Mesothelial cell of epicardium (in vitro differentiated cells): ENCODE measurements around the gene LAX1. TPM values are rescaled to one million over a fixed set of nuclear protein-coding genes. Genes with fewer than 3 reads are reported as not detected.
"Not testable (repeated sequence)": the region's sequence is repeated elsewhere in the genome, so short reads cannot be mapped to it uniquely, and the experiment has no call there.

Source experiments
- DNase-seq, 2 experiments: peaks; one replicate each; pipeline ENCODE4 v3.0.0; 2021; ENCODE audit warnings: low spot score in 2 of 2; ENCODE audit not compliant: unreplicated experiment in 2 of 2
- H3K27ac Mint-ChIP-seq: 2 replicates; pipeline ENCODE4 v1.8.0; 2021; ENCODE audit warnings: mixed read lengths
- H3K27me3 Mint-ChIP-seq: 2 replicates; pipeline ENCODE4 v1.8.0; 2021; ENCODE audit warnings: low read depth, mixed read lengths
- H3K36me3 Mint-ChIP-seq: 2 replicates; pipeline ENCODE4 v1.8.0; 2021; ENCODE audit warnings: mixed read lengths
- H3K4me1 Mint-ChIP-seq: 2 replicates; pipeline ENCODE4 v1.8.0; 2021; ENCODE audit warnings: mixed read lengths
- H3K4me3 Mint-ChIP-seq: 2 replicates; pipeline ENCODE4 v1.8.0; 2021; ENCODE audit warnings: mild to moderate bottlenecking, moderate library complexity, mixed read lengths
- H3K9me3 Mint-ChIP-seq: 2 replicates; pipeline ENCODE4 v1.8.0; 2021; ENCODE audit warnings: mixed read lengths
- CTCF ChIP-seq: fragments of 200-600 bp; sonication (generic); IDR thresholded peaks from one replicate; pipeline ENCODE4 v1.5.0; 2021; ENCODE audit warnings: antibody characterized with exemption; ENCODE audit not compliant: unreplicated experiment
- total RNA-seq: library from RNA; stranded (reverse); gene quantifications from 3 replicates; pipeline ENCODE4 v1.2.1, GENCODE V29; 2021

LAX1 gene
- total RNA-seq, 1 donor from 2014 or later = 0.07 TPM

GRCh38 chr1:203789966-203790365 lies 25.0 kb downstream of the LAX1 start:
- no peak for TF ChIP-seq CTCF
- H3K9me3 Mint-ChIP-seq = peaks cover 7% of the 10 kb centered on the region
- no peaks in the 10 kb centered on the region for H3K36me3 Mint-ChIP-seq
- H3K4me1 Mint-ChIP-seq = peaks cover 4% of the 10 kb centered on the region
- no peaks in the 10 kb centered on the region for H3K27me3 Mint-ChIP-seq
- no peak overlapping the region for H3K4me3 Mint-ChIP-seq
- no peak overlapping the region for H3K27ac Mint-ChIP-seq
- no peak for DNase-seq

GRCh38 chr1:203791498-203791897 lies 26.5 kb downstream of the LAX1 start:
- Mint-ChIP-seq H3K4me1 (peaks cover 10% of the 10 kb centered on the region), H3K27ac (no peak overlapping the region), H3K27me3 (no peaks in the 10 kb centered on the region), H3K4me3 (no peak overlapping the region), H3K9me3 (no peaks in the 10 kb centered on the region), H3K36me3 (no peaks in the 10 kb centered on the region)
- DNase-seq = no peak
- no peak for TF ChIP-seq CTCF

GRCh38 chr1:203792486-203792885 lies 27.5 kb downstream of the LAX1 start:
- no peak overlapping the region for H3K27ac Mint-ChIP-seq
- H3K36me3 Mint-ChIP-seq = peaks cover 7% of the 10 kb centered on the region
- no peaks in the 10 kb centered on the region for H3K27me3 Mint-ChIP-seq
- no peaks in the 10 kb centered on the region for H3K9me3 Mint-ChIP-seq
- DNase-seq = peak in 1 of 2 experiments; percentile 13
- no peak for TF ChIP-seq CTCF
- no peak overlapping the region for H3K4me3 Mint-ChIP-seq
- peaks cover 18% of the 10 kb centered on the region for H3K4me1 Mint-ChIP-seq

GRCh38 chr1:203793561-203793960 lies 28.6 kb downstream of the LAX1 start:
- peaks cover 18% of the 10 kb centered on the region for H3K36me3 Mint-ChIP-seq
- peak in 1 of 2 experiments; percentile 13 for DNase-seq
- H3K27ac Mint-ChIP-seq, H3K4me3 Mint-ChIP-seq, H3K27me3 Mint-ChIP-seq, H3K9me3 Mint-ChIP-seq: not testable (repeated sequence)
- peaks cover 29% of the 10 kb centered on the region for H3K4me1 Mint-ChIP-seq

GRCh38 chr1:203794764-203795440 lies 29.9 kb downstream of the LAX1 start:
- Mint-ChIP-seq H3K27ac (peak overlapping the region; percentile 100), H3K27me3 (no peaks in the 10 kb centered on the region), H3K4me1 (peaks cover 38% of the 10 kb centered on the region), H3K36me3 (peaks cover 23% of the 10 kb centered on the region), H3K4me3 (peak overlapping the region; percentile 90), H3K9me3 (no peaks in the 10 kb centered on the region)
- DNase-seq = peak in 1 of 2 experiments; percentile 28
- no peak for TF ChIP-seq CTCF

GRCh38 chr1:203795441-203796235 lies 30.7 kb downstream of the LAX1 start, which contains the start of the genes ZBED6 and ZC3H11A:
Gene ZBED6 (plus strand): TSS chr1:203795623. CDS start chr1:203797523, 1,900 bp downstream.
Gene ZC3H11A (plus strand): TSS chr1:203795623. CDS start chr1:203817071, 21,448 bp downstream.
- Mint-ChIP-seq H3K27me3 (no peaks in the 10 kb centered on the region), H3K4me1 (peaks cover 44% of the 10 kb centered on the region), H3K27ac (peak within 1 kb of the TSS; percentile 100), H3K36me3 (peaks cover 23% of the 10 kb centered on the region), H3K9me3 (no peaks in the 10 kb centered on the region), H3K4me3 (peak within 1 kb of the TSS; percentile 90)
- DNase-seq = peak; percentile 96 to 97
- no peak for TF ChIP-seq CTCF
